Transverse colon (tissue), 4 donors: ENCODE data around the gene SOAT1.

ENCODE experiments used
- CTCF ChIP-seq, 5 experiments: fragments of 200-600 bp in 3 of 5; fragments of 450-650 bp in 2 of 5; sonication (generic) in 3 of 5; IDR thresholded peaks; 1 replicate in 2 of 5; 2 replicates in 3 of 5; pipeline ENCODE4 v1.5.1; 2016 to 2017; ENCODE audit warnings: antibody characterized with exemption in 5 of 5, inconsistent platforms in 3 of 5, mild to moderate bottlenecking in 2 of 5, moderate library complexity in 1 of 5
- POLR2A ChIP-seq: fragments of 450-650 bp; IDR thresholded peaks from one replicate; pipeline ENCODE4 v1.6.1; 2016; ENCODE audit warnings: antibody characterized with exemption, mild to moderate bottlenecking, moderate library complexity
- POLR2AphosphoS5 ChIP-seq, 3 donors: sonication (generic); formaldehyde crosslinking; IDR thresholded peaks; one replicate each; pipeline ENCODE4 v1.6.1; 2016; ENCODE audit warnings: antibody characterized with exemption in 3 of 3

- TF ChIP-seq POLR2A (no peak), CTCF (IDR thresholded peaks at IDR 0.05) (no peak), POLR2AphosphoS5 (IDR thresholded peaks at IDR 0.05) (no peak)
These were observed 29.1 kb upstream of the SOAT1 start for GRCh38 chr1:179264507-179264906.
